H1 (cell line): ENCODE results near the gene CEP41. TPM values are rescaled to one million over a fixed set of nuclear protein-coding genes. Genes with fewer than 3 reads are reported as not detected.

Source experiments
- CTCF ChIA-PET: fragments of 300-600 bp; sonication (Branson Sonifier 250); formaldehyde crosslinking; loops from one replicate; lab custom pipeline; 2021; ENCODE audit not compliant: partially characterized antibody; lab: Charles Lee
- POLR2A ChIA-PET: fragments of 300-600 bp; sonication (Branson Sonifier 250); formaldehyde crosslinking; loops from one replicate; lab custom pipeline; 2021; ENCODE audit warnings: inconsistent platforms; ENCODE audit not compliant: partially characterized antibody; lab: Charles Lee
- DNase-seq, 2 experiments: peaks; one replicate each; pipeline versions ENCODE4 v3.0.0 to v3.0.0-alpha.2; 2010 to 2022; ENCODE audit warnings: low spot score in 2 of 2, low read depth in 1 of 2, mixed read lengths in 1 of 2
- FAIRE-seq: peaks from 2 replicates; lab custom pipeline; 2011; peaks lifted over from hg19 to GRCh38; lab: Jason Lieb, UNC
- H2AFZ ChIP-seq: 2 replicates; pipeline ENCODE4 v1.8.1; 2012; ENCODE audit warnings: low read length, inconsistent platforms
- H2AK5ac ChIP-seq: 2 replicates; pipeline ENCODE4 v1.6.1; 2013; ENCODE audit warnings: low read depth, low read length
- H2BK120ac ChIP-seq: replicated peaks from 2 replicates; pipeline ENCODE3; 2013; ENCODE audit warnings: low read depth, low read length, inconsistent platforms
- H2BK12ac ChIP-seq: 2 replicates; pipeline ENCODE4 v1.6.1; 2013; ENCODE audit warnings: low read depth, low read length
- H2BK15ac ChIP-seq: 2 replicates; pipeline ENCODE4 v1.6.1; 2013; ENCODE audit warnings: low read length
- H2BK20ac ChIP-seq: 2 replicates; pipeline ENCODE4 v1.6.1; 2013; ENCODE audit warnings: low read length
- H2BK5ac ChIP-seq: 2 replicates; pipeline ENCODE4 v1.6.1; 2013; ENCODE audit warnings: low read depth, low read length
- H3K14ac ChIP-seq: 2 replicates; pipeline ENCODE4 v1.6.1; 2013; ENCODE audit warnings: inconsistent platforms; ENCODE audit not compliant: insufficient read length
- H3K18ac ChIP-seq: 2 replicates; pipeline ENCODE4 v1.6.1; 2013; ENCODE audit warnings: low read length; ENCODE audit errors: extremely low read depth
- H3K23ac ChIP-seq: 2 replicates; pipeline ENCODE4 v1.6.1; 2013; ENCODE audit warnings: inconsistent platforms; ENCODE audit not compliant: insufficient read length
- H3K23me2 ChIP-seq: 2 replicates; pipeline ENCODE4 v1.6.1; 2013; ENCODE audit warnings: low read depth, low read length
- H3K27ac ChIP-seq: 2 replicates; pipeline ENCODE4 v1.6.1; 2011; ENCODE audit warnings: low read depth, low read length, inconsistent platforms
- H3K27me3 ChIP-seq, 4 experiments: replicated peaks in 1 of 4; 1 replicate in 1 of 4; 2 replicates in 3 of 4; pipeline versions ENCODE4 v1.6.1 to v1.8.1; 2011 to 2013; ENCODE audit warnings: low read length in 3 of 4, mild to moderate bottlenecking in 3 of 4, inconsistent platforms in 2 of 4, mixed read lengths in 2 of 4, moderate library complexity in 1 of 4; ENCODE audit not compliant: control insufficient read depth in 3 of 4, insufficient read depth in 3 of 4; ENCODE audit errors: extremely low read depth in 1 of 4
- H3K36me3 ChIP-seq, 4 experiments: 2 replicates each; pipeline versions ENCODE4 v1.6.1 to v1.8.1; 2011 to 2013; ENCODE audit warnings: mild to moderate bottlenecking in 4 of 4, low read length in 3 of 4, moderate library complexity in 2 of 4, control low read depth in 1 of 4, inconsistent platforms in 1 of 4; ENCODE audit not compliant: insufficient read depth in 4 of 4, control insufficient read depth in 2 of 4
- H3K4ac ChIP-seq: replicated peaks from 2 replicates; pipeline ENCODE3; 2013; ENCODE audit warnings: low read length, low read depth, mixed read lengths, inconsistent platforms; ENCODE audit not compliant: insufficient read length
- H3K4me1 ChIP-seq, 4 experiments: replicated peaks in 1 of 4; 1 replicate in 1 of 4; 2 replicates in 3 of 4; pipeline versions ENCODE4 v1.6.1 to v1.8.1; 2011 to 2013; ENCODE audit warnings: low read length in 3 of 4, inconsistent platforms in 2 of 4, mixed read lengths in 1 of 4; ENCODE audit not compliant: insufficient read depth in 4 of 4, control insufficient read depth in 3 of 4
- H3K4me2 ChIP-seq, 2 experiments: 2 replicates each; pipeline versions ENCODE4 v1.6.1 to v1.8.1; 2011 to 2013; ENCODE audit warnings: low read depth in 2 of 2, low read length in 2 of 2, control low read depth in 1 of 2, inconsistent platforms in 1 of 2, mild to moderate bottlenecking in 1 of 2; ENCODE audit not compliant: insufficient read depth in 1 of 2
- H3K4me3 ChIP-seq, 4 experiments: fragments of 200-600, 300-600 bp in 1 of 4; sonication (generic), shearing (Covaris generic), sonication (Bioruptor Twin) in 1 of 4; 2 replicates each; pipeline versions ENCODE4 v1.5.1 to v1.8.1; 2011 to 2016; ENCODE audit warnings: low read length in 4 of 4, low read depth in 3 of 4, control low read depth in 2 of 4, inconsistent platforms in 2 of 4, mild to moderate bottlenecking in 2 of 4, mixed read lengths in 1 of 4, moderate library complexity in 1 of 4; ENCODE audit not compliant: insufficient read depth in 2 of 4; ENCODE audit errors: extremely low read depth in 1 of 4
- H3K56ac ChIP-seq: replicated peaks from 2 replicates; pipeline ENCODE3; 2013; ENCODE audit warnings: low read depth, mild to moderate bottlenecking, mixed read lengths, low read length, inconsistent platforms; ENCODE audit not compliant: insufficient read length
- H3K79me1 ChIP-seq: 2 replicates; pipeline ENCODE4 v1.6.1; 2013; ENCODE audit warnings: low read depth, low read length, control low read depth
- H3K79me2 ChIP-seq, 2 experiments: 2 replicates each; pipeline versions ENCODE4 v1.6.1 to v1.8.1; 2012 to 2013; ENCODE audit warnings: low read length in 2 of 2, mild to moderate bottlenecking in 2 of 2, inconsistent platforms in 1 of 2; ENCODE audit not compliant: insufficient read depth in 2 of 2, control insufficient read depth in 1 of 2
- H3K9ac ChIP-seq, 4 experiments: replicated peaks in 1 of 4; 1 replicate in 1 of 4; 2 replicates in 3 of 4; pipeline versions ENCODE4 v1.6.1 to v1.8.1; 2011 to 2013; ENCODE audit warnings: low read depth in 3 of 4, low read length in 3 of 4, control low read depth in 2 of 4, mild to moderate bottlenecking in 2 of 4, moderate library complexity in 2 of 4, inconsistent platforms in 1 of 4; ENCODE audit errors: extremely low read depth in 1 of 4
- H3K9me3 ChIP-seq, 2 experiments: 2 replicates each; pipeline versions ENCODE4 v1.6.1 to v1.8.1; 2012 to 2013; ENCODE audit warnings: mild to moderate bottlenecking in 2 of 2, moderate library complexity in 2 of 2, control low read depth in 1 of 2, inconsistent platforms in 1 of 2, low read depth in 1 of 2, low read length in 1 of 2, mixed read lengths in 1 of 2; ENCODE audit not compliant: insufficient read depth in 2 of 2
- H4K20me1 ChIP-seq, 2 experiments: replicated peaks in 1 of 2; 2 replicates each; pipeline versions ENCODE3 to v1.8.1; 2011 to 2013; ENCODE audit warnings: inconsistent platforms in 2 of 2, low read length in 2 of 2, mild to moderate bottlenecking in 1 of 2; ENCODE audit not compliant: insufficient read depth in 2 of 2, control insufficient read depth in 1 of 2
- H4K5ac ChIP-seq: 2 replicates; pipeline ENCODE4 v1.6.1; 2013; ENCODE audit warnings: low read length, low read depth, mixed read lengths, inconsistent platforms; ENCODE audit not compliant: insufficient read length
- H4K8ac ChIP-seq: 2 replicates; pipeline ENCODE4 v1.8.0; 2013; ENCODE audit warnings: mild to moderate bottlenecking, moderate library complexity, low read length, inconsistent platforms; ENCODE audit not compliant: insufficient read depth; ENCODE audit errors: extremely low read depth
- H4K91ac ChIP-seq: replicated peaks from 2 replicates; pipeline ENCODE3; 2013; ENCODE audit warnings: low read length, mixed read lengths, inconsistent platforms; ENCODE audit not compliant: insufficient read length
- CHD1 ChIP-seq: IDR thresholded peaks from 2 replicates; pipeline ENCODE4 v1.6.1; 2012; ENCODE audit warnings: low read depth, low read length, improper control_type of control experiment
- CTCF ChIP-seq, 3 experiments: IDR thresholded peaks; 1 replicate in 2 of 3; 2 replicates in 1 of 3; pipeline versions ENCODE4 v1.5.1 to v1.6.1; 2011; ENCODE audit warnings: low read length in 3 of 3, mild to moderate bottlenecking in 3 of 3, inconsistent platforms in 2 of 3, low read depth in 1 of 3, moderate library complexity in 1 of 3; ENCODE audit not compliant: insufficient read depth in 1 of 3; ENCODE audit errors: control extremely low read depth in 1 of 3
- TAF7 ChIP-seq: optimal IDR thresholded peaks from 2 replicates; pipeline ENCODE3; 2011; ENCODE audit warnings: low read depth, mild to moderate bottlenecking, inconsistent platforms, low read length, moderate library complexity, borderline replicate concordance
- TBP ChIP-seq: IDR thresholded peaks from 2 replicates; pipeline ENCODE4 v1.6.1; 2011; ENCODE audit warnings: low read depth, low read length, improper control_type of control experiment
- WGBS, 2 experiments: shearing (Covaris generic) in 1 of 2; methylation state at CpG; one replicate each; pipeline versions ENCODE4 v1.1.6 to v1.1.7; 2013 to 2015; ENCODE audit warnings: low lambda C conversion rate in 2 of 2, mixed read lengths in 2 of 2, inconsistent platforms in 1 of 2, low coverage in 1 of 2, missing lambda C conversion rate in 1 of 2; ENCODE audit not compliant: insufficient replicate concordance in 2 of 2, insufficient coverage in 1 of 2, insufficient read length in 1 of 2; ENCODE audit errors: extremely low coverage in 1 of 2, missing lambda C conversion rate in 1 of 2; 5-methylcytosine and 5-hydroxymethylcytosine counted together
- polyA plus RNA-seq, 7 experiments: library from polyadenylated mRNA; depleted of rRNA in 3 of 7; stranded (reverse) in 5 of 7; unstranded in 2 of 7; fragments of >200 nt in 5 of 7; fragments of 200-250 nt in 2 of 7; gene quantifications; 1 replicate in 5 of 7; 2 replicates in 1 of 7; 4 replicates in 1 of 7; pipeline versions ENCODE4 v1.2.1 to v1.2.3, GENCODE V29; 2011 to 2013; ENCODE audit warnings: missing spikeins in 2 of 7, mixed read lengths in 2 of 7
- total RNA-seq: library from RNA; stranded (reverse); fragmentation: NEBNext Ultra II Directional; extraction: Animal tissue kit (Norgen Biotek cat#: 25700); gene quantifications from 2 replicates; pipeline ENCODE4 v1.2.1, GENCODE V29; 2021

Gene CEP41
- total and polyA plus RNA-seq, 2 of the 8 experiments (the other 6 are each of a cell fraction or from before 2014, with no cell fraction given), result 9.3 to 12.8 TPM

GRCh38 chr7:130397051-130397757 is 43.6 kb downstream of the CEP41 start:
- peaks cover 0 to 2% (median 0%) of the 10 kb centered on the region in 4 experiments; a peak in 2 of 7 replicates for H3K4me1 ChIP-seq
- H3K4me3 ChIP-seq, result no peak overlapping the region
- H3K14ac ChIP-seq, result no peak overlapping the region
- no peak overlapping the region for H2BK20ac ChIP-seq
- no peak for DNase-seq
- H2BK15ac ChIP-seq, result no peak overlapping the region
- no peak overlapping the region for H3K27ac ChIP-seq
- H4K5ac ChIP-seq, result no peak overlapping the region
- ChIA-PET CTCF (interaction anchor here (2.3 kb wide), 1 partner anchor 16 kb away, joined by 11 read pairs; the partner anchor contains the start of gene CPA1), POLR2A (no interaction called here)
- no peak overlapping the region for H3K9ac ChIP-seq
- H2BK12ac ChIP-seq, result no peak overlapping the region
- no peak overlapping the region for H2AK5ac ChIP-seq
- H2AFZ ChIP-seq, result no peak overlapping the region
- no peak overlapping the region for H3K4me2 ChIP-seq
- no peak overlapping the region for H2BK5ac ChIP-seq
- no peak overlapping the region for H3K23ac ChIP-seq
- no peaks in the 10 kb centered on the region for H3K27me3 ChIP-seq
- WGBS, 2 experiments, result 87% methylated on average over 7 of the region's 7 CpGs; no CpG with 5 or more reads in 1 of the 2 experiments
- H4K91ac ChIP-seq, result no peak overlapping the region
- no peaks in the 10 kb centered on the region for H3K79me1 ChIP-seq
- H3K4ac ChIP-seq, result no peak overlapping the region
- H3K56ac ChIP-seq, result no peak overlapping the region
- no peaks in the 10 kb centered on the region for H3K23me2 ChIP-seq
- no peak overlapping the region for H4K8ac ChIP-seq
- no peaks in the 10 kb centered on the region for H3K36me3 ChIP-seq
- H2BK120ac ChIP-seq, result no peak overlapping the region
- H3K18ac ChIP-seq, result no peak overlapping the region
- FAIRE-seq, result no peak
- no peaks in the 10 kb centered on the region for H3K79me2 ChIP-seq
- no peaks in the 10 kb centered on the region for H3K9me3 ChIP-seq
- H4K20me1 ChIP-seq, result no peaks in the 10 kb centered on the region
- no peak for TF ChIP-seq CHD1
- no peak for TF ChIP-seq TBP
- TF ChIP-seq TAF7, result no peak
- TF ChIP-seq CTCF (IDR thresholded peaks at IDR 0.05; ENCODE audit: control extremely low read depth in 1 of 3, insufficient read depth in 1 of 3, low read depth in 1 of 3, low read length in 3 of 3), result no peak
